Left hindlimb (tissue), 1 donor: ENCODE data around the gene NTF3.
"Not testable (repeated sequence)": the region's sequence is repeated elsewhere in the genome, so short reads cannot be mapped to it uniquely, and the experiment has no call there.

Source experiments
- DNase-seq: peaks from one replicate; pipeline ENCODE4 v3.0.0-alpha.2; 2018

Gene NTF3

GRCh38 chr12:5513406-5513805 is 81.5 kb downstream of the NTF3 start:
- no peak for DNase-seq

- DNase-seq: no peak
Observed at GRCh38 chr12:5514016-5514415, 82.1 kb downstream of the NTF3 start.

GRCh38 chr12:5514545-5514944 is 82.6 kb downstream of the NTF3 start:
- DNase-seq: no peak

GRCh38 chr12:5515458-5515857 is 83.5 kb downstream of the NTF3 start:
- DNase-seq: no peak

GRCh38 chr12:5516371-5517241 is 84.7 kb downstream of the NTF3 start:
- DNase-seq: no peak

GRCh38 chr12:5518584-5519365 is 86.9 kb downstream of the NTF3 start:
- no peak for DNase-seq

- no peak for DNase-seq
Observed at GRCh38 chr12:5520037-5520436, 88.1 kb downstream of the NTF3 start.

- DNase-seq: no peak
Observed at GRCh38 chr12:5520831-5521230, 88.9 kb downstream of the NTF3 start.

GRCh38 chr12:5521456-5522325 is 89.8 kb downstream of the NTF3 start:
- DNase-seq: no peak

GRCh38 chr12:5522432-5523335 is 90.8 kb downstream of the NTF3 start:
- no peak for DNase-seq

GRCh38 chr12:5523396-5524115 is 91.6 kb downstream of the NTF3 start:
- DNase-seq: no peak

GRCh38 chr12:5524116-5524768 is 92.3 kb downstream of the NTF3 start:
- no peak for DNase-seq

- no peak for DNase-seq
Observed at GRCh38 chr12:5524769-5525436, 93.0 kb downstream of the NTF3 start.

- no peak for DNase-seq
Observed at GRCh38 chr12:5525783-5526367, 94.0 kb downstream of the NTF3 start.

GRCh38 chr12:5533368-5533767 is 101.5 kb downstream of the NTF3 start:
- no peak for DNase-seq

GRCh38 chr12:5534426-5535199 is 102.7 kb downstream of the NTF3 start:
- DNase-seq: no peak

- DNase-seq: no peak
Observed at GRCh38 chr12:5535541-5535940, 103.6 kb downstream of the NTF3 start.

GRCh38 chr12:5537026-5537615 is 105.2 kb downstream of the NTF3 start:
- DNase-seq: not testable (repeated sequence)
